Fibroblast of gingiva (primary cell): Measurements from ENCODE around the gene ENTREP3.

ENCODE experiments used
- DNase-seq: peaks from one replicate; pipeline ENCODE4 v3.0.0-alpha.2; 2011; ENCODE audit warnings: low read depth

ENTREP3 gene

DNA sequence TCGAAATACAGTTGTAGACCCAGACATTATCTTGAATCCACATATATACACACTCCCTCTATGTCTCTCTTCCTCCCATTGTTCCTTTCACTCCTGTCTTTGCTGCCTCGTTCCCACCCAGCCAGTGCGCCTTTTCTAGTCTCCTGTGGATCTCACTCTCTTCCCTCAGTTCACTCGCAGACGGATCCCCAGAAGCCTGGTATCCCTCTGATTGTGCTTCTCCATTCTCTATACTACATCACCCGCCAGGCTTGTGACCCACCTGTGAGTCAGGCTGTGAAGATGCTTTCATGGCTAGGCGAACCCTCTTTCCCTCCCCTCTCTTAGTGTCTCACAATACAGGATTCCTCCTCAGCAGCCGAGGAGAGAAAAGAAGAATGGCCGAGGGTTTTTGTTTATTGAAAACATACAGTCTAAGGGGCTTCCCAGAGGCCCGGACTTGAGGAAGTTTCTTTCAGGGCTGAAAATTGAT lies 23.4 kb upstream of the ENTREP3 start:
- no peak for DNase-seq

DNA sequence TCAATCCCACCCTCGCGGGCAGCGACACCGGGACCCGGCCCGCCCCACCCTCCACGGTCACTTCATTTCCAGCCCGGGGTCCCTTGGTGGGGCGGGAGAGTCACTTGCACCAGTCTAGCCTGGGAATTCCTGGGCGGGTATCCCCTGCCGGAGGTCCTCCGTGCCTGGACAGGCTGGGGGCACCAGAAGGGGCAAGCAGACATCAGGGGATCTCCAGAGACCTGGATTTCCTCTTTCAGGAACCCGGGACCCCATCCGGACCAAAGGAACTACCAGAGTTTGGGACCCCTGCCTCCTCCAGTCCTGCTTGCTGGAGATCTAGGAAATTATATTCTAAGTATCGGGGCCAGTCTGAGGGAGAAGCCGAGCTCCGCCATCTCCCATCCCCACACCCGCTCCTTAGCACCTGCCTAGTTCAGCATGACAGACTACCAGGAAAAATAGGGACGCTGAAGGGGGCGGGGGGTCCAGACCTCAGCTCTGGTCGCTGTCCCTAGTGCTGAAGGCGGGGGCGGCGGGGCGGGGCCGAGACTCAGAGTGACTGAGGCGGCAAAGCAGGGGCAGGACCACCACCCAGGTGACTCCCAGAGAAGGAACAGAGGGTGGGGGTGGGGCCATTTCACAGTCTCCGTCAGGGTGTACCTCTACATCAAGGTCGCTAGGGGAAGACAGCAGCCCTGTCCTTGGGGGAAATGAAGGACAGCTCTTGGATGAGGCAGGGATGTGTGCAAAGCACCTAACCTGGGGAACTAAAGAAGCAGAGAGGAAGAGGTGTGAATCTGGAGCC lies 22.8 kb upstream of the ENTREP3 start:
- DNase-seq, result no peak

GRCh38 chr1:155277070-155277901 lies 22.0 kb upstream of the ENTREP3 start, which contains the start of gene HCN3:
HCN3 (plus strand) TSS chr1:155277463; CDS start chr1:155277591, 128 bp downstream.
- peak; percentile 89 for DNase-seq

DNA sequence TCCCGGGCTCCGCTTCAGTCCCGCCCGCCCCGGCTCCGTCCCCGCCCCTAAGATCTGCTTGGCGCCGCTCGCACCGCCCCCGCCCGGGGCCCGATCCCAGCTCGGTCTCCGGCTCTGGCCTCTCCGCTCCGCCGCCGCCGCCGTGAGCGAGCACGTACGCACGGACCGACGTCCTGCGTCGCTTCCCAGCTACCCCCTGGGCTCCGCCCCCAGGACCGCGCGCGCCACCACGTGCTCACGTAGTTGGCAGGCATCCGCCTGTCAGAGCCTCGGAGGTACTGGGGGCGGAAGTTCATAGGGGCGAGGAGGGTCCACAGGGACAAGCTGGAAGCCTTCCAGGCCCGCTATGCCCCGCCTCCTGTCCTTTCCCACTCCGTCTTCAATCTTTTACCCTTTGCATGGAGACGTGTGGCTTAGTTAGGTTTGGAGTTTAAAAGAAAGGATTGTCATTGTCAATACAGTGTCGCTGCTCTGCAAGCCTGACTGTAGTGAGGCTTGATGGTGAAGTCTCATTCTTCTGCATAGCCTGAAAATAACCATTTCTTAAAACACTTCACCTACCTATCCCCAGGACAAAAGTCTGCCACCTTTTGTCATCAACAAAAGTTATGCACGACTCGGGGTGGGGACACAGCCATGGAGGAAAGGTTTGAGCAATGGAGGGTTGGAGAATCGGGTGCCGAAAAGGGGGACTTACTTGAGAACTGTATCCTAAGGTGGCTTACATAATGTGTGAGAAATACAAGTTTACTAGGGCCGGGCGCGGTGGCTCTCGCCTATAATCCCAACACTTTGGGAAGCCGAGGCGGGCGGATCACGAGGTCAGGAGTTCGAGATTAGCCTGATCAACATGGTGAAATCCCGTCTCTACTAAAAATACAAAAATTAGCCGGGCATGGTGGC lies 18.3 kb upstream of the ENTREP3 start, which contains the start of gene CLK2:
CLK2 (minus strand) TSS at position 162 of the 903 bp plus-strand sequence. CDS start 2,527 bp downstream, outside the sequence.
- DNase-seq, result peak; percentile 95

- DNase-seq, result peak; percentile 46
These were observed 17.4 kb upstream of the ENTREP3 start for GRCh38 chr1:155272466-155273342.

- no peak for DNase-seq
These were observed 14.1 kb upstream of the ENTREP3 start for GRCh38 chr1:155269381-155269780.

DNA sequence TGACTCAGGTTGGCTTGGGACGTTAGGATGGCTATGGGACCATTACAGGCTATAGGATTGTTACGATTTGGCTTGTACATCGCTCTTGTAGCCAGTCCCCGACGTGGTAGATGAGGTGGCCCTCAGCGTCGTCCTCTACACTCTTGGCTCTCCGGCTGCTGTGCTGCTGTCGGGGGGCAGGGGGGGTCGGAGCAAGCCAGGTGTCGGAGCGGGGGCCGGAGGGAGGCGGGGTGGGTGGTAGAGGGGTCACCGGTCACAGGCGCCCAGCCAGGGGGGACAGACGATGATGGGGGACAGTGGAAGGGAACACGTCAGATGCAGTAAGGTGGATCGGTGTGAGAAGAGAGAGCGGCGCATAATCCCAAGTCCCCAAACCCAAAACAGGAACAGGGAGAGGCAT lies 13.3 kb upstream of the ENTREP3 start:
- DNase-seq, result no peak

DNA sequence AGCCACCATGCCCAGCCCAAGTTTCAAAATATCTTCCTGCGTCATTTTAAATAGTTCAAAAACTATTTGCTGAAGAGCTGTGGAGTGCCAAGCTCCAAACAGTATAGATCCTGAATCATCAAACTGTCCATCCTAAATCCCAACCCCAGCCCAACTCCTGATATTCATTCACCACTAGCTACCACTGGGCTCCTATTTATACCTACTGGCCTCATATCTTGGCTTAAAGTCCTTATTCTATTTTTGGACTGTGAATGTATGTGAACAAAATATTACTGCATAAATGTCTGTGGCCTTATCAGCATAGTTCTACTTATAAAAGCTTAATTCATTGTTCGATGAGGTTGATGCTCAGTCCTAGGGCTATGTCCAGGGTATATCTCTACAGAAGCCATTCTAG lies 12.1 kb upstream of the ENTREP3 start:
- DNase-seq, result no peak

DNA sequence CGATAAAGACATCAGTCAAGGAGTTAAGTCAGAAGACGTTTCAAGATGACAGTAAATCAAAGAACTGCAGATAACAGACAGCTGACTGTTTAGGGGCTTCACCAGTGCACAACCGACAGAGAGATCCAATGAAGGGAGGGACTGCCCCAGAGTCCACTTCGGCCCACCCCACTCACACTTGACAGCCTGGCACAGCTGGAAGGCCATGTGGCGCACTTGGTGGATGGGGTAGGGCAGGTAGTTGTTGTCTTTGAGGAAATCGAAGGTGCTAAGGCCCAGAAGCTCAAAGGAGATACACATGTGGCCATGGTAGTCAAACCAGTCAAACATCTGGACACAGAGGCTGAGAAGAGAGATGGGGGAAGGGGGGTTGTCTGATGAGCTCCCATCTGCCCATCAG lies 11.3 kb upstream of the ENTREP3 start:
- DNase-seq, result no peak

DNA sequence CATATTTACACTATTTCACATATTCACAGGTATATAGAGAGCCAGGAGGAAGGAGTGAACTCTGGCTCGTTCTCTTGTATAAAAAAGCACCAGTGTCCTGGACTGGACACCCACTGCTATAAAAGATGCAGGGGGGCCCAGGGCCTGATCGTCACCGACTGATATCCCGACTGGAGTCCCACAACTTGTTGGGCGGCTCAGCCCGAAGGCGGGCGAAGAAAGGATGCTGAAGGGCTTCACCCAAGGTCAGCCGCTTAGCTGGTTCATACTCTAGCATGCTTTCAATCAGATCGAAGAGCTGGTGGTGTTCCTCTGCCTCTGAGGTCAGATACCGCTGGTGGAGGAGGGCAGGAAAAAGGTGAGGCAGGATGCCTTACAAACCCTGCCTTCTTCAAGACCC lies 7.8 kb upstream of the ENTREP3 start:
- no peak for DNase-seq

DNA sequence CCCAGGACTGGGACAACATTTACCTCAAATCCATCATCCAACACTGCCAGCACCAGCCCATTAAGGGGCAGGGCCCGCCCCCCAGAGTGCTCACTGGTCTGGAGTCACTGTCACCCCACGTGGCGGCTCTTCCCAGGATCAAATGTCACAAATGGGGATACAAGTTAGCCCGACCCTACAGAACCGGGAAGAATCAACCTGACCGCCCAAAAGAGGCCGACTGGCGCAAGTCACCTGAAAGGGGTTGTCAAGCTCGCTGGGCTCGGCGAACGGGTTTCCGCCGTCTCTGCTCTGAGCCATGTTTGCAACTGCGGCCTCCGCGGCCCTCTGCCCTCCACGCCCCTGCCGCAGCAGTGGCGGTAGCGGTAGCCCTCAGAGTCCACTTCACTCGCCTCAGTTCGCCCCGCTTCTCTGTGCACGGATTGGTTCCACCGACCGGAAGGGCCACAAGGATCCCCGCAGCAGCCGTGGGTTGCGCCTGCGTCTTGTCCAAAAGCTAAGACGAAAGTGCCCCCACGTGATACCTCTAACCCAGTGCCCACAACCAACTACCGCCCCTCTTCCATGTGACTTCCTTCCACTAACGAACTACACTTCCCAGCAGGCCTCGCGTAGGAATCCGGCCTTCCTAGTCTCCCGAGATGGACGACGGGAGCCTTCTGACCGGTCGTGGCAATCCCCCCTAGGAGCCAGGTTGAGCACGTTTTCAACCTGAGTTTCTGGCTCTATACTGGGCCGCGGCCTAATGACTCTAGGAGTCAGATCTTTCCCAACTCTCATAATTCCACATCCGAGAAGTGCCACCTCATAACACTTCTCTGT lies 6.8 kb upstream of the ENTREP3 start, which contains the start of gene SCAMP3:
SCAMP3 (minus strand) TSS at position 509 of the 822 bp plus-strand sequence; CDS start at position 300, 209 bp downstream.
- DNase-seq, result peak; percentile 98

DNA sequence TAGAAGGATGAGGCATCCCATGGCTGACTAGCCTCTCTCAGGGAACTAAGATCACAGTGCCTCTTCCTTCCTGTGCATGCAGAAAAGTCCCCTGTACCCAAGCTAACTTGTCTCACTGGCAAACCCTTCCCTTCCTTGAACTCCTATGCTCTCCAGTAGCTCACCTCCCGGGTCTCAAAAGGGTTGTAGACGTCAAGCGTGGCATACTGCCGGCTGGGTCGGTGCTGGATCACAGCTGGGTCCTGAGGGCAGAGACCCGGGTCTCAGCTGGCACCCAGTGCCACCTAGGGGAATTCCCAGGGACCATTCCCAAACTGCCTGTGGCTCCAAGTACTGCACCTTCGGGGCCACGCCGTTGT lies 6.2 kb upstream of the ENTREP3 start:
- DNase-seq, result no peak

- DNase-seq, result no peak
These were observed 5.0 kb upstream of the ENTREP3 start for GRCh38 chr1:155260276-155260675.

DNA sequence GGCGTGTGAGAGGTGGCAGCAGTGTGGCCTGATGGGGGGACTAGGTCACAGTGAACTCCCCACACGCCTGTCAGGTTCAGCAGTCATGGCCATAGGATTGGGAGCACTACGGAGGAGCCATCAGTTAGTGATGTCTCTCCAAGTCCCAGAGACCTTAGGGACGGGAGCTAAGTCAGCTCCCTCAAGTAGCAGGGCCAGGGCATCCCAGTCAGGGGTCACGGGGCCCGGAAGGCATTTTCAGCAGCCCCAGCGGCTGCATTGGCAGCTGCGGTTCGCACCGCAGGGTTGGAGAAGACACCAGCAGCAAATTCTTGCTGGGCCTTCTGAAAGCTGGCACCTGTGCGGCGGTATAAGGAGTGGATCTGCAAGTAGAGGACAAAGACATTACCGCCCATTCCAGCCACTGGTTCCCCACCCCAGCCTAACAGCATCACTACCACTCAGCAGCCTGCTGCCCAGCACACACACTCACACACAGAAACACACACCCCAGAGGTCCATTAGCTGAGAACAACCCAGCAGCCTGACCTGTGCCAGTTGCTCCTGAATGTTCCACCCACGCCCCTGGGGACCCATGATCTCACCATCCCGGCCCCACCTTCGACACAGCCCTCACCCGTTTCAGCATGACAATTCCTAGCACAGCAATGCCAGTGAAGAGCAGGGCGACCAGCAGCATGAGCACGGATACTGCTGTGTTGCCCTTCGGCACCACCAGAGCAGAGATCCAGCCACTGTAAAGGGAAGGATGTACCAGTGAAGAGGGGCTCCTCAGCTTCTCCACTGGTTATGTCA lies 972 bp upstream of the ENTREP3 start:
- DNase-seq, result no peak

DNA sequence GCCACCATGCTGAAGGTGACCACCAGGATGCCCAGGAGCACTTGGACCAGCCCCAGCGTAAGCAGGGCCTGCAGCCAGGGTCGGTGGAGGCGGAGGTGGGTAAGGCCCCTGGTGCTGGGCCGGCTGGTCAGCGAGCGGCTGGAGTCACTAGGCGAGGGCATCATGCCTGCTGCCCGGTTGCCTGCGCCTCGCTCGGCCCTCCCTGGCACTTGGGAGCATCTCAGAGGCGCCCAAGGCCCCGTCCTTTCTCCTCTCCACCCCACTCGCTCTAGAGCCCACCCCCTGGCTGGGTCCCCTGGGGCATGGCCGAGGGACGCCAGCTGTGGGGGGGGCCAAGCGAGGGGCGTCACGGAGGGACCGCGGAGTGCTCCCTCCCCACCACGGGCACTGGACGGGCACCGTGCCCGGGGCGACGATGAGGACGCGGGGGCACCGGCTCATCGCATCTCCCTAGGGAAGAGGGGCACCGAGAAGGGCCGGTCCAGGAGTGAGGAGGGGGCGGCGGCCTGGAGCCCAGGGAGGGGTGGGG lies 505 bp downstream of the ENTREP3 start:
- DNase-seq, result peak; percentile 26

DNA sequence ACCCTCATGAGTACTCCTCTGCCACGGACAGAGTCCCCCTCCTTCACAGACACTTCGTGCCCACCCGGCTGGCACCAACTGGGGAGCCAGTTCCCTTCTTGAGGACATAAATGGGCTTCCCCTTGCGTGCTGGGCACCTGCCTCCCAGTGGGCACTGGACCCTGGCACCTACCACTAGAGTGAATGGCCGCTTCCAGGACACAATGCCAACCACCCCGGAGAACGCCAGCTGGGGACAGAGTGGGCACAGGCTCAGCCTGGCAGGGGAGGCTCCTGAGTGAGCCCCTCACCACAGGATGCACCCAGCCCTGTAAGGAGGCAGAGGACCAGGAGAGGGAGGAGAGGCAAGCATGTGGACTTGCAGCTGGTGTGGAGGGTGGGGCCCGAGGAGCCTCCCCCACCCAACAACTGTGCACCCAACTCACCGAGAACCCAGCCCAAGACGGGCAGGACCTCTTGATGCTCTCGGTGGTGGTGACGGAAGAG lies 1.0 kb downstream of the ENTREP3 start:
- DNase-seq, result no peak

GRCh38 chr1:155253797-155254196 lies 1.5 kb downstream of the ENTREP3 start:
- DNase-seq, result no peak

GRCh38 chr1:155253208-155253607 lies 2.1 kb downstream of the ENTREP3 start:
- DNase-seq, result no peak

DNA sequence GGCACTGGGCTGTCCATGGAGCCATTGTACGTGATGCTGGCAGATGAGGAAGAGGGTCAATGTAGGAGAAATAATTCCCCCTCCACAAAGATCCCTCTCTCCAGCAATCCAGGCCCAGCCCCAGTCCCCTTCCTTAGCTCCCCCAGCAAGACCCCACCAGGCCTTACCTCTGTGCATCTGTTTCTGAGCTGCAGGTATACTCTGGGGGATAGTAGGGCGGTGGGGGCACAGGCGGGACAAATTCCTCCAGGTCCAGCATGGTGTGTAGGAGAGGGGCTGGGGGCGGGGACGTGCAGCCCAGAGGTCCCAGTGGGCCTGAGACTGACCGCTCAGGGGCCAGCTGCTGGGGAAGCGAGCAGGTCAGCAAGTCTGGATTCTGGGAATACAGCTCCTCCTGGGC lies 3.7 kb downstream of the ENTREP3 start:
- no peak for DNase-seq
